CMK (cell line): ENCODE data around the gene RESP18.
"Not testable (repeated sequence)": the region's sequence is repeated elsewhere in the genome, so short reads cannot be mapped to it uniquely, and the experiment has no call there.

Source experiments
- DNase-seq: peaks from one replicate; pipeline ENCODE4 v3.0.0-alpha.2; 2010; ENCODE audit warnings: low read depth

RESP18 gene

DNA sequence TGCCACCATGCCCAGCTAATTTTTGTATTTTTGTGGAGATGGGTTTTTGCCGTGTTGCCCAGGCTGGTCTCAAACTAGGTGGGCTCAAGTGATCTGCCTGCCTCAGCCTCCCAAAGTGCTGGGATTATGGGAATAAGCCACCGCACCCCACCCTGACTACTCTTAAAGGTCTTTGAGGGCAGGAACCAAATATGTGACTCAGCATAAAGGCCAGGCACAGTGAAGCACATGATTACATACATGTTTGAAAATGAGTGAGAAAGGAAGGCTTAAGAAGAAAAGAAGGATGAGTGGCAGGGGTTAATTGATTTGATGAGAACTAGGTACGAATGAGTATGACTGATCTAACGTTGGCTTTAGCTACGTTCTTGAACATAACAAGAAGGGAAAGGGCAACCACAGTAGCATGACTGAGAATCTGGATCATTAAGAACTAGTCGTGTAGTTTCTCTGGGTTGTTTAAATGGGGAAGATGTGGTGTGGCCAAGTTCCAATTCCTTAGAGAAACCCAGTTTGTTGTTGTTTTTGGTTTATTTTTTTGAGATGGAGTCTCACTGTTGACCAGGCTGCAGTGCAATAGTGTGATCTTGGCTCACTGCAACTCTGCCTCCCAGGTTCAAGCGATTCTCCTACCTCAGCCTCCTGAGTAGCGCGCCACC lies 6.8 kb downstream of the RESP18 start:
- DNase-seq = no peak

DNA sequence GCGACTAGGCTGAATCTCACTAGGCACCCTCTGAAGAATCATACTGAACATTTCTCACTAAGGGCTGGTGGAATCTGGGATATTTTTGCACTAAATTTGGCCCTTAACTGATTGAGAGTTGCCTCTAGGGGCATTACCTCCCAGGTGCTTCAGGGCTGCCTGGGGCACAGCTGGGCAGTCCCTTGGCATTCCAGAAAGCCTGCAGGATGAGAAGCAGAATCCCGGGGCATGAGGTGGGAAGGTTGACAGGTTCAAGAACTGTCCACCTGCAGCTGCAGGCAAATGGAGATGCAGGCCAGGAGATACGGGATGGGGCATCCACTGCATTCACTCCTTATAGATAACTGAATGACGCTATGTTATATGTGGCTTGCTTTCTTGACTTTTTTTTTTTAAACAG lies 7.4 kb downstream of the RESP18 start:
- DNase-seq = no peak

DNA sequence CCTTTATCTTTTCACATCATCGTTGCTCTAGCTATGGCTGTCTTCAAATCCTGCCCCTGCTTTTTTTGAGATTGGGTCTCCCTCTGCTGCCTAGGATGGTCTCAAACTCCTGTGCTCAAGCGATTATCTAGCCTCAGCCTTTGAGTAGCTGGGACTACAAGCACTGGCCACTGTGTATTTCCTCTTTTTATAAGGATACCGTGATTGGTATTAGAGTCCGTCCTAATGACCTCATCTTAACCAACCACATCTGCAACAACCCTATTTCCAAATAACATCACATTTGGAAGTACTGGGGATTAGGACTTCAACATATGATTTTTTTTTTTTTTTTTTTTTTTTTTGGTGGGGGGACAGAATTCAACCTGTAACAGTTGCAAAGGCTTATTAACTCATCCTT lies 9.1 kb downstream of the RESP18 start:
- no peak for DNase-seq

DNA sequence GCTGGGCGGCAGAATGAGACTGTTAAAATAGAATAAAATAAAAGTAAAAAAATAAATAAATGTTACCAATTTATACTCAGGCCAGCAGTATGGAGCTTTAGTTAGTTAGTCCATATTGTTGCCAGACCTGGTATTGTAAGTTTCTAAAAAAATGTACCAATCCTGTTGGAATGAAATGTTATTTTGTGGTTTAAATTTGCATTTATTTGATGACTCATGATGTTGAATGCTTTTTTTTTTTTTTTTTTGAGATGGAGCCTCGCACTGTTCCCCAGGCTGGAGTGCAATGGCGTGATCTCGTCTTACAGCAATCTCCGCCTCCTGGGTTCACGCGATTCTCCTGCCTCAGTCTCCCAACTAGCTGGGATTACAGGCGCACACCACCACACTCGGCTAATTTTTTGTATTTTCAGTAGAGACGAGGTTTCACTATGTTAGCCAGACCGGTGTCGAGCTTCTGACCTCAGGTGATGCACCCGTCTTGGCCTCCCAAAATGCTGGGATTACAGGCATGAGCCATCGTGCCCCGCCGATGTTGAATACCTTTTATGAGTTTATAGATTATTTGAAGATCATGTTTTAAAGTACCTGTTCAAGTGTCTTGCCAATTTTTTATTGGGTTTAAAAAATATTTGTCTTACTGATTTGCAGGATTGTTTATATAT lies 17.6 kb downstream of the RESP18 start:
- DNase-seq = no peak

DNA sequence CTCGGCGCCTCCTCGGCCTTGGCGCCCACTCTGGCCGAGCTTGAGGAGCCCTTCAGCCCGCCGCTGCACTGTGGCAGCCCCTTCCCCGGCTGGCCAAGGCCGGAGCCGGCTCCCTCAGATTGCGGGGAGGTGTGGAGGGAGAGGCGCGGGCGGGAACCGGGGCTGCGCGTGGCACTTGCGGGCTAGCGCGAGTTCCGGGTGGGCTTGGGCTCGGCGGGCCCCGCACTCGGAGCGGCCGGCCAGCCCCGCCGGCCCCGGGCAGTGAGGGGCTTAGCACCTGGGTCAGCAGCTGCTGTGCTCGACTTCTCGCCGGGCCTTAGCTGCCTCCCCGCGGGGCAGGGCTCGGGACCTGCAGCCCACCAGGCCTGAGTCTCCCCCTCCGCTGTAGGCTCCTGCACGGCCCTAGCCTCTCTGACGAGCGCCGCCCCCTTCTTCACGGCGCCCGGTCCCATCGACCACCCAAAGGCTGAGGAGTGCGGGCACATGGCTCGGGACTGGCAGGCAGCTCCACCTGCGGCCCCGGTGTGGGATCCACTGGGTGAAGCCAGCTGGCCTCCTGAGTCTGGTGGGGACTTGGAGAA lies 19.8 kb downstream of the RESP18 start:
- DNase-seq = not testable (repeated sequence)

DNA sequence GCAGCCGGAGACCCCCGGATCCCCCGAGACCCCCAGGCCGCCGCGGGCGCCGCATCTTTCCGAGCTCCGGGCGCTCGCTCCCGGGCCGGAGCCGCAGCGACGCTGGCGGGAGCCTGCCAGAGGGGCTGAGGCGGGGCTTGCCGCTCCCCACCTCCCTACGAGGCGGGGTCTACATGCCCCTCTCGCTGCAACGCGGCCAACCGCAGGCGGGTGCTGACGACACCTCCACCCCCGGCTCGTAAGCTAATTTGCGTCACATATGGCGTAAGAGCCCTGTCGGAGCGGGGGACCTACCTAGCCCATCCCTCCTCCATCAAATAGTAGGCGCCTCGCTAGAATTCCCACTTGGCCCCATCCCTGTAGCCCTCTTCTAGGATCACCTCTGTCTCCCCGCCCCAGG lies 23.3 kb downstream of the RESP18 start, which contains the start of gene PTPRN:
Gene PTPRN, minus strand, starts transcription at position 124 of the 400 bp plus-strand sequence. Its CDS starts 69 bp downstream, at position 55.
- DNase-seq = no peak

DNA sequence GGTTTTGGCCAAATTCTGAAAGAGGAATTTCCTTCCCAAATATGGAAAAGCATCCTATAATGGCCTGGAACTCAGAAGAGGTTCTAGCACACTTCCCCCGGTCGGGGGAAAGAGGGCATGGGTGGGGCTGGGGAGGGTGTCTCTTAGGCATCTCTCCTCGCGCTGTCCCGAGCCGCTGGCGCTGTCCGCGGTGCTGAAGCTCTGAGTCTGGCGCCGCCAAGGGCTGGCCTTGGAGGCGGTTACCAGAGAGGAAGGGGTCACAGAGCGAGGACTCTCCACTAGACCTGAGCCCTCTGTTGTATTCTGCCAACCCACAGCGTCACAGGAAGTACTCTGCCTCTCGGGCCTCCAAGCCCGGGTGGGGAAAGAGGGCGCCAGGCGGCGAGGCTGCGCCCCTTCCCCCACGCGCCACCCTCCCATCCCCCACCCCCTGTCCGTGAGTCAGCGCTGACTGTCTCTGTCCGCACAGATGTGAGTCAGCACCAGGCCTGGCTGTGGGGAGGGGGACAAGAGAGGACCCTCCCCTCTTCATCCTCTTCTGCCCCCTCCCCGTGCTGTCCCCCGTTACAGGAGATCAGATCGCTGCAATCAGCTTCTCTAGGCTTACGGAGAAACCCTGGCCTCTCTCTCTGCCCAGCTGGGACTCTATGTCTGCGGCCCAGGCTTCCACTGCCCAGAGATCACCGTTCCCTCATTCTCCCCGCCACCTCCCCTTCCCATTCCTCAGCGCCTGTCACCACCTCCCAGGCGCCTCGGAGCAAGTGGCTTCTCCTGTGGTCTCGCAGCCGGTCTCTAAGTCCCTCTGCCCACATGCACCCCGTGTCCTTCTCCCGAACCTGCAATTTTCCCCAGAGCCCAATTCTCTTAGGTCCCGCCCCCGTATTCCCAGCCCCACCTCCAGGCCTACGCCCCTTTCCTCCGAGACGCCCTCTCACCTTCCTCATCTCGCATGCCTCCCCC lies 24.1 kb downstream of the RESP18 start:
- DNase-seq = no peak

DNA sequence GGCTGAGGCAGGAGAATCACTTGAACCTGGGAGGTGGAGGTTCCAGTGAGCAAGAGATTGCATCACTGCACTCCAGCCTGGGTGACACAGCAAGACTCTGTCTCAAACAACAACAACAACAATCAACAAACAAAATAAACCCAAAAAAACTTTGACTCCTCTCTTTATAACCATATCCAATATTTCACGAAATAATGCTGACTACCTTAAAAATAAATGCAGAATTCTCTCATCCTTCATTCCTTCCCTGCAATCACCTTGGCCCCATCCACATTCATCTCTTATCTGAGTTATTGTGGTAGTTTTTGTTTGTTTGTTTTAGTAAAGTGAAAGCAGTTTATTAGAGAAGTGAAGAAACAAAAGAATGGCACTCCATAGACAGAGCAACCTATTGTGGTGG lies 26.5 kb downstream of the RESP18 start:
- DNase-seq = no peak

DNA sequence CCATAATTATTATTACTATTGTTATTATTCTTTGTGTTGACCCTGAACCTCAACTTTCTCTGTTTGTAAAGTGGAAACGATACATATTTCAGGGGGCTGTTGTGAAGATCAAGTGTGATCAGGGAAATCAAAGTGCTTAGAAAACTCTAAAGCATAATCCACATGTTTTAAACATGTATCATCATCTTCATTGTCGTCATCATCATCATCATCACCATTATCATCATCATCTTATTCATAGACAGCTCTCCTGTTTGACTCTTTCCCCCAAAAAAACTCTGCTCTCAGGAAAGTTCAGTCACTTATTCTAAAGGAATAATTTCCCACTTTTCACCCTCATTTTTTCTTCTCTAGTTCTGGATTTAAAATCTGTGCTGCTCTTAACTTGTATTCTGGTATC lies 28.3 kb downstream of the RESP18 start:
- DNase-seq = no peak

DNA sequence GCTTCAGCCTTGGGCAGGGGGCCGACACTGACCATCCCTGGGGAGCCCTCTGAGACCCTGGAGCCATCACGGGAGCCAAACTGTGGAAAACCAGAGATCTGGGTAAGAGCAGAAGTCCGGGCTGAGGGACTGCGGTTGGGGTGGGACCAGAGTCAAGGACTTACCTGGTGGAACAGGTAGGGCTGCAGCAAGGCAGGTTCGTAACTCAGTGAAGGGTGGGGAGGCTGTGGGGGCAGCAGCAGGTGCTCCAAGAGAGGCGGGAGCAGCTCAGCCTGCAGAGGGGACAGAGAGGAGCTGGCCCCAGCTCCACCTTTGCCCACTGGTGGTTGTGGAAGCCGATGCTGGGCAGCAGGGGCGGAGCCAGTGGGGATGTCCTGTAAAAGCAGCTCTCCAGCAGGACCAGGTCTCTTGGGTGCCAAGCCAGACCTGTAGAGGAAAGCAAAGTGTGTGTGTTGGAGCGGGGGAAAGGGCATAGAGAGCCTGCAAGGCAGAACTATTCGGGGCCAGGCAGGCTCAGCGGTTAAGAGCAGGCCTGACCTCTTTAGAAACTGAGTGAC lies 30.1 kb downstream of the RESP18 start:
- DNase-seq = no peak

DNA sequence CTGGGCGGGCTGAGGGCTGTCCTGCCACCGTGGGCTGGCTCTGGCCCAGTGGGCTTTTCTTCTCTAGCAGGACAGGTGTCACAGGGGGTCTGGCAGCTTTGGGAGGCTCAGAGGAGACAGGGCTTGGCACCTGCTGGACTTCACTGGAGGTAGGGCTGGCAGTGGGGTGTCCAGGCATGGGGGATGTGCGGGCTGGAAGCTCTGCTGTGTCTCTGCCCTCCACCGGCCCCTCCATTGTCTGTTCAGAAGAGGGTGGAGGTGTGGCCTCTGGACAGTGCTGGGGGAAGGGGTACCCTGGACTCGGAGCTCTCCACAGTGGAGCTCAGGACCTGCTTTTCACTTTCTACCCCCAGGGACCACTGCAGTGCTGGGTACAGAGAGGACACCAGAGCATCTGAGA lies 32.5 kb downstream of the RESP18 start:
- DNase-seq = no peak

DNA sequence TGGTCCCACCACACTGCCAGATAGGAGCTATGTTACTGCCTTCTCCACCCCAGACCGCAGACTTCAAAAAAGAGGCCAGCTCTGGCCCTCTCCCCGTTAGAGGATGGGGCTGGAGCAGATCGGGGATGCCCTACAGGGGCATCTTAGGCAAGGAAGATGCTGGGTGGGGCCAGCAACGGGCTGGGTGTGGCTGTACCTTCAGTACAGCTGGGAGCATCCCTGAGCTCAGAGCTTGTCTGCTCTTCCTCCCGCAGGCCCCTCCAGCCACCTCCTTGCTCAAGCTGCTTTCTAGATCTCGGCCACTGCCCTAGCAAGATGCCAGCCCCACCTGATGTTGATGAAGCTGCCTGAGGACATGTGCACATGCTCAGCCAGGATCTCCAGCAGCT lies 33.2 kb downstream of the RESP18 start:
- no peak for DNase-seq

DNA sequence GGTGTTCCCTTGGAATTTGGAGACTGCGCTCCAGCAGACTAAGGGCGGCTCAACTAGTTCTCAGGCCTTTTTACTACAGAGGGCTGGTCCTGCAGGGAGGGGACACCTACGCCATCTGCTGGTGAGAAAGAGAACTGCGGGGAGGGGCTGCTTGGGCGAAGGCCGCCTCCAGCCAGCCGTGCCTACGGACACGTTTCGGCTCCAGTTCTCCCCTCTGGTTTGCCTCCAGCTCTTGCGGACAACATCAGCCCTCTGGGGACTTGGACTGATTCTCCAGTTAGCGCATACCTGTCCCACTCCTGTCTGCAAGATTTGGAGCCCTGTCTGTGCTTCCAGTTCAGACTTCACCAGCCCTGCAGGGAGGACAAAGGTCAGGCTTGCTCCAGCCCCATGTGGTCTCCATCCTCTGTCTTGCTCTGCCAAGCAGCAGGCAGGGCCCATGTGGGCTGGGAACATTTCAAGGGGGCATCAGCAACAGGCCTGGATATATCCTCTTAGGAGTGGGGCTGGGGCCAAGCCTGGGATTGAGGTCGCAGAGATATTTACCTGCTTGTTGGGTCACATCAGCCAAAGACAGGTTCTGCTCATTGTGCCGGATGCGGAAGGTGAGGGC lies 33.7 kb downstream of the RESP18 start:
- DNase-seq = peak; percentile 68

DNA sequence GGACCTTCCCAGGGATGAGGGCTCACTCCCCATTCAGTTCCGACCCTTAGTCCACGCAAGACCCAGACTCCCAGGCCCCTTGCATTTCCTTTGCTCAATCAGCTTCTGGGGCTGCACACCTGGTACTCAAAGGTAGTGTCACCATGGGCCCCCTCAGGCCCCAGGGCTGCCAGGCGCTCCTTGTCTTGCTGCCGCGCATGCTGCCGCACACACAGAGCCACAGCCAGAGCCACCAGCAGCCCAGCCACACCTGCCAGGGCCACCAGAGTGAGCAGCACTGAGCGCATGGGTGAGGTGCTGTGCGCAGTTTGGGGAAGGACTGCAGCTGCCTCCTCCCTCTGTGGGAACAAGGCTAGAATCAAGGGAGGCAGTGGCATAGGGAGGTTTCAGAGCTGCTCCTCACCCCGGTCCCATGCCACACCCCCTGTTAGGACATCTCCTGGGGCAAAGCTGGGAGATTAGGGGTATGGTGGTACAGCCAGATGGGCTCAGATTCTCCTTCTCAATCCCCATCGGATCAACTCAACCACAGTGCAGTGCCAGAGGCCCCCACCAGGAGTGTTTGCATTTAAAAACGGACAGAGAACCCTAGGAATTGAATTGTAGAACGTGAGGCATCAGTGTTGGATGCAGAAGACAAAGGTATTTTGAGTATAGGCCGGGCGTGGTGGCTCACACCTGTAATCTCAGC lies 34.6 kb downstream of the RESP18 start:
- no peak for DNase-seq

DNA sequence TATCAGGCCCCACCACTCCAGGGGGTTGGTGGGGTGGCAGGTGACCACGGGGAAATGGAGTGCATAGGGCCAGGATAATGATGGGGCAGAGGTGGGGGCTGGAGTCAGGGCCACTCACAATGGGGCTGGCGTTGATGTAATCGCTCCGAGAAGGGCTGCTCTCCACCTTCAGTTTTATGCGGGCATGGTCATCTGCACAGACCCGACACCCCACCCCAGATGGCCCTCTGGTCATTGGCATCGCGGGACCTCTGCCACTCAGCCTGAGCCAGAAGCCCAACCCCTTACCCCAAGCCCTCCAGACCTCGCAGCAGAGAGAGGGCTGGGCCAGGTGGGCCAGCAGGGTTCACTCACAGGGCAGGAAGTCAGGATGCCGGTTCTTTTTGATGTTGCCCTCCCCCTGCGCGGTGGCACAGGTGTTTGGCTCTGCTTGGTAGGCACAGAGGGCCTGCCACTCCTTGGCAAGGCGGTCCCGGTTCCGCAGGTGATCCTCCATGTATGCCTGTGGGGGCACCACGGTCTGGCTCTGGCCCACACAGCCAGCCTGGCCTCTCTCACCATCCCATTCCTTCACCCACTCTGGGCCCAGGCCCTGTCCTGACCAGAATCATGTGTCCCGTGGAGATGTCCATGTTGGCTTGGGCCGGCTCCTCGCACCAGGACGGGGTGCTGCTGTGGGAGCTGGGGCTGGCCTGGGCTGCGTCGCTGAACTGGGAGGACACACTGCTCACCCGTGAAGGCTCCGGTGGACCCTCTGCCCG lies 35.7 kb downstream of the RESP18 start:
- DNase-seq = no peak

DNA sequence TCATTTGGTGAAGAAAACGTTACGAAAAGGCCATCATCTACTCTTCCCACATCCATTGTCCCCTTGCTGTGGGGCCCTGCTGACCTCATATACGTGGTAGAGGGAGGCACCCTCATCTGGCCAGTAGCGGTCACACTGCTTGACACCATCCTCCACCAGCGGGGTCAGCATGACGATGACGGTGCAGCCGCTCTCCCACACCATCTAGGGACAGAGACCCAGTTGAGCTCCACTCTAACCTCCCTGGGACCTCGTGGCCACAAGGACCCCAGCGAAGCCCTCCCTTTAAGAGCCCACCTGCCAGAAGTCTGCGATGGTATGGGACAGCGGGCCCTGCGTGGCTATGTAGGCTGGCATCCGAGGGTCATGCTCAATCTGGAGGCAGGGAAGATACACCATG lies 36.4 kb downstream of the RESP18 start:
- DNase-seq = no peak

DNA sequence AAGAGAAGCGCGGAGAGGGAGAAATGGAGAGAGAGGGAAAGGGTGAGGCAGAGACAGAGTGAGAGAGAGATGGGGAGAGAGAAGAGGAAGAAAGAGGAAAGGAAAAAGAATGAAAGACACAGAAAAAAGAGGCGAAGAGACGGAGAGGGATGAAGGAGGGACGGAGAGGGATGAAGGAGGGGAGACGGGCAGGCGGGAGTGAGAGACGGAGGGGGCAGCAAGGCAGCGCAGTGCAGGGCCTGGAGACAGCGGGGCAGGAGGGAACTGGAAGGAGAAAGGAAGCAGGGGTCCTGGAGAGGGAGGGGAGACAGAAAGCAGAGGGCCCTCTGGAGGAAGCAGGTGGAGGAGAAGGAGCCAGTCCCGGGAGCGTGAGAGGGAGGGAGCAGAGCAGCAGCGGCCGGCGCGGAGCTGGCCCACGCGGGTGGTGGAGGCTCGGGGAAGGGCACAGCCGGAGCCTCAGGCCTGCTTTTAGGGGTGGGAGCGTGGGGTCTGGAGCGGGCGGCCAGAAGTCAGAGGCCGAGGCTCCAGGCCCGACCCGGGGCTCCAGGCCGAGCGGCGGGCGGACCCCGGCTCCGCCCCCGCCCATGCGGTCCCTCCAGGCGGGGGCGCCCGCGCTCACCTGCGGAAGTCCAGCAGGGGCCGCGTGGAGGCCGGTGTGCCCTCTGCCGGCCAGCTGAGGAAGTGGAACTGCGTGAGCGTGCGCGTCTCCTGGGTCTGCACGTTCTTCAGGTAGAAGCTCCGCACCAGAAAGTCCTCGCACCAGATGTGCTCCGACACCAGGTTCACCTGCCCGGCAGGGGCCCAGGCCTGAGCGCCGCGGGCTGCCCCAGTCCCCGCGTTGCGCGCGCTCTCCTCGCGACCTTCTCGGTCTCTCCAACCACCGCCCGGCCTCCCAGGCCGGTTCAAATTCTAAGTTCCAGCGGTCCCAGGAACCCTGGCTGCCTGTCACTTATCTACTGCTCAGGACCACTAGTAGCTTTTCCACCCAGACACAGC lies 37.9 kb downstream of the RESP18 start:
- DNase-seq = peak; percentile 74

DNA sequence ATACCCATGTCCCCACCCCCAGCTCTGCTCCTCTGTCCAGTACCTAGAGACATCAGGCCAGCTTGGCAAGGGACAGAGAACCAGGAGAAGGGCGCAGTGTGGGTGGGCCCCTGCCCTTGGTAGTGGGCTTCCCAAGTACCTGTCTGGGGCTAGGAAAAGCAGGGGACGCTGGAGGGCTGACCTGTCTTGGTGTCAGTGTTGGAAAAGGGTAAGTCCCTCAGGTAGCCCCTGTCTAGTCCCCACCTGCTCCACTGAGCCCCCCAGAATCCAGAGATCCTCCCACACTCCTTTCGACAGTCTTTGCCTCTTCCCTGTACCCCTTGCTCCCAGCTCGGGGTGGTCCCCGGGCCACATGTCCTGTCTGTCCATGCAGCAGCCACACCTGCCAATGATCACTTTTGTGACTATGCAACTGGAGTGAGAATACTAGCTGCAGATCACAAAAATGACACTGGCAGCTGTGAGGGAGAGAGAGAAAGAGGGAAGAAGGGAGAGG lies 38.8 kb downstream of the RESP18 start:
- no peak for DNase-seq

DNA sequence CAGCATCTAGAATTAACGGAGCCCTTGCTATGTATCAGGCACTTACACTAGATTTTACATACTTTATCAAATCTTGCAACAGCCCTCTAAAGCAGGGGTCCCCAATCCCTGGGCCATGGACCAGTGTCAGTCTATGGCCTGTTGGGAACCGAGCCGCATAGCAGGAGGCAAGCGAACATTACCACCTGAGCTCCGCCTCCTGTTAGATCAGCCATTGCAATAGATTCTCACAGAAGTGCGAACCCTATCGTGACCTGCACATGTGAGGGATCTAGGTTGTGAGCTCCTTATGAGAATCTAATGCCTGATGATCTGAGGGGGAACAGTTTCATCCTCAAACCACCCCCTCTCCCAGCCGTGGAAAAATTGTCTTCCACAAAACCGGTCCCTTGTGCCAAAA lies 39.9 kb downstream of the RESP18 start:
- DNase-seq = no peak
